Hepatocyte (in vitro differentiated cells): ENCODE measurements around the gene OBSL1.

Experiments
- EZH2 ChIP-seq: fragments of 200-600 bp; sonication (generic); IDR thresholded peaks from 2 replicates; pipeline ENCODE4 v1.6.1; 2016; ENCODE audit warnings: antibody characterized with exemption, mild to moderate bottlenecking, borderline replicate concordance
- EZH2phosphoT487 ChIP-seq: fragments of 200-600 bp; sonication (generic); IDR thresholded peaks from one replicate; pipeline ENCODE4 v1.6.1; 2018; ENCODE audit warnings: antibody characterized with exemption, mild to moderate bottlenecking, low read depth, moderate library complexity; ENCODE audit not compliant: unreplicated experiment, severe bottlenecking
- TF ChIP-seq, protein P1 (sequence below): fragments of 200-600 bp; sonication (generic); IDR thresholded peaks from 2 replicates; pipeline ENCODE4 v1.5.1; 2016; ENCODE audit warnings: antibody characterized with exemption, mild to moderate bottlenecking; ENCODE audit not compliant: poor library complexity

DNA sequence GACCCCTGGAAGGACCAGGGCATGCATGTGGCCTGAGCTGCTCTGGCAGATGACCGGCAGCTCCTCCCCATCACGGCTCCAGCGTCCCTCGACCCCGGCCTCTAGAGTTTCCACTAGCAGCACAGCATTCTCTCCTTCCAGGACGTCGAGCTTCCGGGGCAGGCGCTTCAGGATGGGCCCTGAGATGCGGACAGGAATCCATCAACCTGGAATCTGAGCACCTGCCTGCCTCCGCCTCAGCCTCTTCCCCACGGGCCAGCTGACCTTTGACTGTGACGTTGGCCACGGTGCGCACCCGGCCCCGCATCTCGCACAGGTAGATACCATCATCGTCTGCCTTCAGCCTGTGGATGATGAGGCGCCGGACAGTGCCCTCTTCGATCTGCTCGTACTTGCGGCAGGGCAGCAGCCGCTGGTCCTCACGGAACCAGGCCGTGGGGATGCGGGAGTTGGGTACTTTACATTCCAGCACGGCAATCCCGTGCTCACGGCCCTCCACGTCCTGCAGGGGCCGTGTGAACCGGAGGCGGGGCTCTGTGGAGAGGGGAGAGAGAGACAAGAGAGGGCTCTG, 3.5 kb downstream of the OBSL1 start:
- TF ChIP-seq EZH2phosphoT487 = no peak
- TF ChIP-seq, protein P1, sequence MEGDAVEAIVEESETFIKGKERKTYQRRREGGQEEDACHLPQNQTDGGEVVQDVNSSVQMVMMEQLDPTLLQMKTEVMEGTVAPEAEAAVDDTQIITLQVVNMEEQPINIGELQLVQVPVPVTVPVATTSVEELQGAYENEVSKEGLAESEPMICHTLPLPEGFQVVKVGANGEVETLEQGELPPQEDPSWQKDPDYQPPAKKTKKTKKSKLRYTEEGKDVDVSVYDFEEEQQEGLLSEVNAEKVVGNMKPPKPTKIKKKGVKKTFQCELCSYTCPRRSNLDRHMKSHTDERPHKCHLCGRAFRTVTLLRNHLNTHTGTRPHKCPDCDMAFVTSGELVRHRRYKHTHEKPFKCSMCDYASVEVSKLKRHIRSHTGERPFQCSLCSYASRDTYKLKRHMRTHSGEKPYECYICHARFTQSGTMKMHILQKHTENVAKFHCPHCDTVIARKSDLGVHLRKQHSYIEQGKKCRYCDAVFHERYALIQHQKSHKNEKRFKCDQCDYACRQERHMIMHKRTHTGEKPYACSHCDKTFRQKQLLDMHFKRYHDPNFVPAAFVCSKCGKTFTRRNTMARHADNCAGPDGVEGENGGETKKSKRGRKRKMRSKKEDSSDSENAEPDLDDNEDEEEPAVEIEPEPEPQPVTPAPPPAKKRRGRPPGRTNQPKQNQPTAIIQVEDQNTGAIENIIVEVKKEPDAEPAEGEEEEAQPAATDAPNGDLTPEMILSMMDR = no peak
- TF ChIP-seq EZH2 = no peak
